ENCODE results near the gene LAMTOR2.
"Not testable (repeated sequence)": the region's sequence is repeated elsewhere in the genome, so short reads cannot be mapped to it uniquely, and the experiment has no call there.

Gene LAMTOR2

GRCh38 chr1:156024801-156025200 lies 29.8 kb upstream of the LAMTOR2 start:
- Histone ChIP-seq H3K9ac (ENCODE audit: low read depth, low read length) (no peak overlapping the region), H3K4me3 (ENCODE audit: low read length) (no peak overlapping the region), H3K27me3 (ENCODE audit: insufficient read depth, low read length) (peaks cover 8% of the 10 kb centered on the region), H3K4me1 (ENCODE audit: insufficient read depth, low read length) (0 out of 2 replicates have a peak, but pooled peaks cover 4% of the 10 kb centered on the region), H3K9me3 (ENCODE audit: insufficient read depth, low read depth, low read length) (no peaks in the 10 kb centered on the region), H3K27ac (ENCODE audit: low read length) (no peak overlapping the region), H3K36me3 (ENCODE audit: insufficient read depth, low read depth, low read length) (peaks cover 2% of the 10 kb centered on the region; the same call in 1 of the 2 replicates)

GRCh38 chr1:156025876-156026275 lies 28.7 kb upstream of the LAMTOR2 start:
- Histone ChIP-seq H3K4me1 (ENCODE audit: insufficient read depth, low read length) (no peaks in the 10 kb centered on the region), H3K9me3 (ENCODE audit: insufficient read depth, low read depth, low read length) (no peaks in the 10 kb centered on the region), H3K4me3 (ENCODE audit: low read length) (no peak overlapping the region), H3K36me3 (ENCODE audit: insufficient read depth, low read depth, low read length) (no peaks in the 10 kb centered on the region), H3K27me3 (ENCODE audit: insufficient read depth, low read length) (peaks cover 8% of the 10 kb centered on the region), H3K9ac (ENCODE audit: low read depth, low read length) (no peak overlapping the region), H3K27ac (ENCODE audit: low read length) (no peak overlapping the region)

DNA sequence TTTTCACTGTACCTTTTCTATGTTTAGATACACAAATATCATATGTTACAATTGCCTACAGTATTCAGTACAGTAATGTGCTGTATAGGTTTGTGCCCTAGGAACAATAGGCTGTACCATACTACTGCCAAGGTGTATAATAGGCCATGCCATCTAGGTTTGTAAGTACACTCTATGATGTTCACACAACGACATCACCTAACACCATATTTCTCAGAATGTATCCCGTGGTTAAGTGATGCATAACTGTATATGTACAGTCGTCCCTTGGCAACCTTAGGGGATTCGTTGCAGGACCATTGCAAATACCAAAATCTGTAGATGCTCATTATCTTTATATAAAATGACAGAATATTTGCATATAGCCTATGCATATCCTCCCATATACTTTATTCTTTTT lies 28.0 kb upstream of the LAMTOR2 start:
- no peak overlapping the region for H3K27ac ChIP-seq (ENCODE audit: low read length)
- no peak overlapping the region for H3K9ac ChIP-seq (ENCODE audit: low read depth, low read length)
- H3K9me3 ChIP-seq (ENCODE audit: insufficient read depth, low read depth, low read length), result no peaks in the 10 kb centered on the region
- no peaks in the 10 kb centered on the region for H3K36me3 ChIP-seq (ENCODE audit: insufficient read depth, low read depth, low read length)
- H3K4me1 ChIP-seq (ENCODE audit: insufficient read depth, low read length), result no peaks in the 10 kb centered on the region
- peaks cover 8% of the 10 kb centered on the region for H3K27me3 ChIP-seq (ENCODE audit: insufficient read depth, low read length)
- H3K4me3 ChIP-seq (ENCODE audit: low read length), result no peak overlapping the region

DNA sequence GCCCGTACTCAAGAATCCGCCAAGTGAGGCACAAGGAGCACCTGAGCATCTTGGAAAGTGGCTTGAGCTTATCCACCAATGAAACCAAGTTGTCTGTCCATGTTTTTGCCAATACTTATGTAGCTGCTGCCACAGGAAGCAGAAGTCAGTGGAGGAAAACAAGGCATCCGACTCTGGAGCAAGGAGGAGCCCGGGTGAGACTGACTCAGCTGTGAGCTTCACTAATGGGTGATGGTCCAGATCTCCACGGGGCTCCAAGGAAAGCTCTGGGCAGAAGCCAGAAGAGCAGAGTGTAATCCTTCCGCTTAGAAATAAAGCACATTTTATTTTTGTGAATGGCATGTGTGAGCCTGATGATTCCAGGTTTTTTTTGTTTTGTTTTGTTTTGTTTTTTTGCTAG lies 21.6 kb upstream of the LAMTOR2 start:
- Histone ChIP-seq H3K27ac (ENCODE audit: low read length) (no peak overlapping the region), H3K27me3 (ENCODE audit: insufficient read depth, low read length) (no peaks in the 10 kb centered on the region), H3K9me3 (ENCODE audit: insufficient read depth, low read depth, low read length) (no peaks in the 10 kb centered on the region), H3K4me3 (ENCODE audit: low read length) (no peak overlapping the region), H3K9ac (ENCODE audit: low read depth, low read length) (no peak overlapping the region), H3K4me1 (ENCODE audit: insufficient read depth, low read length) (no peaks in the 10 kb centered on the region), H3K36me3 (ENCODE audit: insufficient read depth, low read depth, low read length) (peaks cover 21% of the 10 kb centered on the region)

DNA sequence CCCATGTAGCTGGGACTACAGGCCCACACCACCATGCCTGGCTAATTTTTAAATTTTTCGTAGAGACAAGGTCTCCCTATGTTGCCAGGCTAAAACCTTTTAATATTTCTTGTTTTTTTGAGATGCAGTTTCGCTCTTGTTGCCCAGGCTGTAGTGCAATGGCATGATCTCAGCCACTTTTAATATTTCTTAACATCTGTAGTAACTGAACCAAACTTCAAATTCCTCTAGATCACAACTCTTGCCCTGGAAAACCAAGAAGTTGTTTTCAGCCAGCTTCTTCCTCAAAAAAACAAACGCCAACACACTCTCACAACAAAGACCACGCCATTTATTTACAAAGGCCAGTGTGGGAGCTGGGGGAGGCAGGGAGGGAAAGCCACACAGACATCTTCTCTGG lies 19.6 kb upstream of the LAMTOR2 start:
- not testable (repeated sequence) for H3K9ac ChIP-seq (ENCODE audit: low read depth, low read length); H3K27ac ChIP-seq (ENCODE audit: low read length); H3K4me1 ChIP-seq (ENCODE audit: insufficient read depth, low read length); H3K9me3 ChIP-seq (ENCODE audit: insufficient read depth, low read depth, low read length); H3K27me3 ChIP-seq (ENCODE audit: insufficient read depth, low read length); H3K4me3 ChIP-seq (ENCODE audit: low read length)
- H3K36me3 ChIP-seq (ENCODE audit: insufficient read depth, low read depth, low read length), result peaks cover 29% of the 10 kb centered on the region

GRCh38 chr1:156042828-156043227 lies 11.8 kb upstream of the LAMTOR2 start:
- Histone ChIP-seq H3K36me3 (ENCODE audit: insufficient read depth, low read depth, low read length) (peaks cover 65% of the 10 kb centered on the region), H3K27ac (ENCODE audit: low read length) (no peak overlapping the region), H3K9me3 (ENCODE audit: insufficient read depth, low read depth, low read length) (no peaks in the 10 kb centered on the region), H3K4me1 (ENCODE audit: insufficient read depth, low read length) (no peaks in the 10 kb centered on the region), H3K27me3 (ENCODE audit: insufficient read depth, low read length) (no peaks in the 10 kb centered on the region), H3K9ac (ENCODE audit: low read depth, low read length) (no peak overlapping the region), H3K4me3 (ENCODE audit: low read length) (no peak overlapping the region)

DNA sequence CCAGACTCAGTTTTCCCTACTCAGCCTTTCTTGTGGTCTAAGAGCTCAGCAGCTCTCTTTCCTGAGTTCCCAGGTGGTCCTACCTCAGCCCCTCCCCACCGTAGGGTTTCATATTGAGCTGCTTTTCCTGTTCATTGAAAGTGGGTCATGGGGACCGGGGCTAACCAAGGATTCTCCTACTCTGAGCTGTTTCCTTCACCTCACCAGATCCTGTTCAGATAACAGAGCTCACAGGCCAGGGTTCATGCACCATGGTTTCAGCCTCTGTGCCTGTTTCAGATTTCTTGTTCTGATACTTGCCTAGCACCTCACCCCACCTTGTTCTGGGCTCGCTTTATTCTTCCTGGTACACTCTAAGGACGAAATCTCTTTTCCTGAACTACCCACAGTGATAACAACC lies 9.5 kb upstream of the LAMTOR2 start:
- Histone ChIP-seq H3K4me3 (ENCODE audit: low read length) (no peak overlapping the region), H3K27ac (ENCODE audit: low read length) (no peak overlapping the region), H3K9ac (ENCODE audit: low read depth, low read length) (no peak overlapping the region), H3K9me3 (ENCODE audit: insufficient read depth, low read depth, low read length) (no peaks in the 10 kb centered on the region), H3K4me1 (ENCODE audit: insufficient read depth, low read length) (no peaks in the 10 kb centered on the region), H3K27me3 (ENCODE audit: insufficient read depth, low read length) (no peaks in the 10 kb centered on the region), H3K36me3 (ENCODE audit: insufficient read depth, low read depth, low read length) (peaks cover 77% of the 10 kb centered on the region)

GRCh38 chr1:156048663-156049258 lies 5.8 kb upstream of the LAMTOR2 start:
- no peaks in the 10 kb centered on the region for H3K9me3 ChIP-seq (ENCODE audit: insufficient read depth, low read depth, low read length)
- no peak overlapping the region for H3K27ac ChIP-seq (ENCODE audit: low read length)
- H3K36me3 ChIP-seq (ENCODE audit: insufficient read depth, low read depth, low read length), result peaks cover 53% of the 10 kb centered on the region
- no peaks in the 10 kb centered on the region for H3K4me1 ChIP-seq (ENCODE audit: insufficient read depth, low read length)
- H3K4me3 ChIP-seq (ENCODE audit: low read length), result no peak overlapping the region
- no peak overlapping the region for H3K9ac ChIP-seq (ENCODE audit: low read depth, low read length)
- H3K27me3 ChIP-seq (ENCODE audit: insufficient read depth, low read length), result no peaks in the 10 kb centered on the region

DNA sequence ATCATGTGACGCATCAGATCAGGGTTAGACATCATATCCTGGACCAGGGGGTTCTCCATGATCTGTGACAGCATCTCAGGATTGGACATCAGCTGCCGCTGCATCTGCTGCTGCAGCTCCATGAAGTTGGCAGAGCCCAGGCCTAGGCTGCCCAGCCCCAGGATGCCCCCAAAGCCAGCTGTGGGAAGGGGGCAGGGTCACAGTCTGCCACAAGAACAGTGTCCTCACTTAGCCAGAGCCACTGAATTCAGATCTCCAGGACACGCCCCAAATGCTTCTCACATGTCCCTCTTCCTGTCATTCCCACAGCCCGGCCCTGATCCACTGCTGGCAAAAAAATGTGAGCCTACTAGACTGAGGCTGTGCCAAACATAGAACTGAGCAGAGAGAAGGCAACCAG lies 4.2 kb upstream of the LAMTOR2 start:
- no peak overlapping the region for H3K9ac ChIP-seq (ENCODE audit: low read depth, low read length)
- H3K9me3 ChIP-seq (ENCODE audit: insufficient read depth, low read depth, low read length), result no peaks in the 10 kb centered on the region
- H3K4me1 ChIP-seq (ENCODE audit: insufficient read depth, low read length), result no peaks in the 10 kb centered on the region
- H3K27ac ChIP-seq (ENCODE audit: low read length), result no peak overlapping the region
- H3K27me3 ChIP-seq (ENCODE audit: insufficient read depth, low read length), result no peaks in the 10 kb centered on the region
- H3K4me3 ChIP-seq (ENCODE audit: low read length), result no peak overlapping the region
- H3K36me3 ChIP-seq (ENCODE audit: insufficient read depth, low read depth, low read length), result peaks cover 40% of the 10 kb centered on the region

DNA sequence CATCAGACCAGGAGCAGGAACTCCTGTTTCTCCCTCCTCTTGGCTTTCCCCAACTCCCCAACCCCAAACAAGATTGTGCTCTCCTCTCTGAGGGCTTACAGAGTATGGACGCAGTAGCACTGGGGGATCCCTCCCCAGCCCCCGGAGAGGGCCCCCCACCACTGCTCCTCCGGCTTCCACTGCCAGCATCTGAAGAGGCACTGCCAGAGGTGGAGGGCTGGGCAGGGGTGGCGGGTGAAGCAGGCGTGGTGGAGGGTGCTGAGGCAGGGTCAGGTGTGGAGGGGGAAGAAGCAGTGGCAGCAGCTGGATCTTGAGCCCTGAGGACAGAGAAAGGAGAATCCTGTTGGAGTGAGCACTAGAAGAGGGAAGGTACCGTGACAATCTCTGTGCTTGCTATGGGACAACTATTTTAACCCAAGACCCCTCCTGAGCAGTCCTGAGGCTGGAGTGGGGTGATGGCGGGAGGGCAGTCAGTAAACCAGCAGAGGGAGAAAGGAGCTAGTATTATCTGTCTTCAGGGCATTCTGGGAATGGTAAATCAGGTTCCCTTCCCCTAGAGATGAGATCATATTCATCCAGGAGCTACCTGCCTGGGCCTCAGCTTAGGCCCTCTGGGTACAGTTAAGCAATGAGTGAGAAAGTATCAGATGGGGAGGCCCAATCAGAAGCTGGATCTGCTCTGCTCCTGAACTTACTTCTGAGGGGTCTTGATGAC lies 3.4 kb upstream of the LAMTOR2 start:
- no peak overlapping the region for H3K9ac ChIP-seq (ENCODE audit: low read depth, low read length)
- H3K27me3 ChIP-seq (ENCODE audit: insufficient read depth, low read length), result no peaks in the 10 kb centered on the region
- peaks cover 41% of the 10 kb centered on the region for H3K36me3 ChIP-seq (ENCODE audit: insufficient read depth, low read depth, low read length)
- no peaks in the 10 kb centered on the region for H3K4me1 ChIP-seq (ENCODE audit: insufficient read depth, low read length)
- no peaks in the 10 kb centered on the region for H3K9me3 ChIP-seq (ENCODE audit: insufficient read depth, low read depth, low read length)
- H3K4me3 ChIP-seq (ENCODE audit: low read length), result no peak overlapping the region
- no peak overlapping the region for H3K27ac ChIP-seq (ENCODE audit: low read length)

GRCh38 chr1:156052862-156053767 lies 1.5 kb upstream of the LAMTOR2 start:
- peak overlapping the region; percentile 67; the same call in 1 of the 2 replicates for H3K9ac ChIP-seq (ENCODE audit: low read depth, low read length)
- peak overlapping the region; percentile 83 for H3K4me3 ChIP-seq (ENCODE audit: low read length)
- no peaks in the 10 kb centered on the region for H3K27me3 ChIP-seq (ENCODE audit: insufficient read depth, low read length)
- H3K36me3 ChIP-seq (ENCODE audit: insufficient read depth, low read depth, low read length), result peaks cover 37% of the 10 kb centered on the region
- H3K4me1 ChIP-seq (ENCODE audit: insufficient read depth, low read length), result no peaks in the 10 kb centered on the region
- no peaks in the 10 kb centered on the region for H3K9me3 ChIP-seq (ENCODE audit: insufficient read depth, low read depth, low read length)
- no peak overlapping the region for H3K27ac ChIP-seq (ENCODE audit: low read length)

Measured in iPS-20b (cell line).